Activated CD8-positive, alpha-beta memory T cell treated with anti-CD3 and anti-CD28 coated beads for 1 hour (primary cell): ENCODE measurements around the gene CCL17.

Experiments
- DNase-seq, 2 donors: peaks; one replicate each; pipeline ENCODE4 v3.0.0-alpha.2; 2020; ENCODE audit warnings: low read depth in 1 of 2; ENCODE audit errors: extremely low read depth in 1 of 2

The CCL17 gene

GRCh38 chr16:57377080-57377841, 27.3 kb upstream of the CCL17 start:
- no peak for DNase-seq

GRCh38 chr16:57379579-57379978, 25.0 kb upstream of the CCL17 start:
- DNase-seq, result no peak

- DNase-seq, result no peak
Measured at GRCh38 chr16:57380671-57381462, 23.7 kb upstream of the CCL17 start.

- no peak for DNase-seq
Measured at GRCh38 chr16:57381791-57382534, 22.6 kb upstream of the CCL17 start.

- no peak for DNase-seq
Measured at GRCh38 chr16:57382535-57383275, 21.9 kb upstream of the CCL17 start.

GRCh38 chr16:57383276-57384247, 21.0 kb upstream of the CCL17 start:
- no peak for DNase-seq

GRCh38 chr16:57384248-57385070, 20.1 kb upstream of the CCL17 start:
- no peak for DNase-seq

GRCh38 chr16:57385083-57385482, 19.5 kb upstream of the CCL17 start:
- DNase-seq, result no peak

GRCh38 chr16:57386381-57386951, 18.1 kb upstream of the CCL17 start:
- no peak for DNase-seq

- DNase-seq, result no peak
Measured at GRCh38 chr16:57387598-57388354, 16.8 kb upstream of the CCL17 start.

GRCh38 chr16:57388359-57389086, 16.0 kb upstream of the CCL17 start:
- DNase-seq, result no peak

- no peak for DNase-seq
Measured at GRCh38 chr16:57389087-57389468, 15.5 kb upstream of the CCL17 start.

GRCh38 chr16:57390636-57391295, 13.8 kb upstream of the CCL17 start:
- DNase-seq, result no peak

GRCh38 chr16:57391300-57391699, 13.3 kb upstream of the CCL17 start:
- no peak for DNase-seq

- no peak for DNase-seq
Measured at GRCh38 chr16:57391708-57392107, 12.9 kb upstream of the CCL17 start.

- no peak for DNase-seq
Measured at GRCh38 chr16:57392694-57393093, 11.9 kb upstream of the CCL17 start.

GRCh38 chr16:57394444-57394843, 10.1 kb upstream of the CCL17 start:
- no peak for DNase-seq
